22Rv1 (cell line): ENCODE results near the gene RASGRP2.

Experiments used
- ZFX ChIP-seq: fragments of 450-650 bp; IDR thresholded peaks from 2 replicates; pipeline ENCODE4 v1.6.1; 2017; ENCODE audit warnings: antibody characterized with exemption, borderline replicate concordance
- TF ChIP-seq, protein P1 (sequence below): fragments of 450-650 bp; IDR thresholded peaks from 2 replicates; pipeline ENCODE4 v1.5.1; 2017; ENCODE audit warnings: mild to moderate bottlenecking

DNA sequence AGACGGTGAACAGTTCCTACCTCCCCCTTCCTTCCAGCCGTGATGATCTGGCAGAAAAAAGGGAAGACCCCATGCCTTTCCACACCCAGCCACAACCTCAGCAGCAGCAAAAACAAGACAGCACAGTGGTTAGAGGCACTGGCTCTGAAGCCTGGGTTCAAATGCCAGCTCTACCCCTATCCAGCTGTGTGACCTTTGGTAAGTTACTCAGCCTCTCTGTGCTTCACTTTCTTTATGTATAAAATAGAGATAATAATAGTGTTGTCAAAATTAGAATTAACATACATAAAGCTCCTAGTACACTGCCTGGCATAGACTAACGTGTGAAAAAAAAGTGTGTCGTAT, 25.2 kb downstream of the RASGRP2 start:
- TF ChIP-seq, protein P1, sequence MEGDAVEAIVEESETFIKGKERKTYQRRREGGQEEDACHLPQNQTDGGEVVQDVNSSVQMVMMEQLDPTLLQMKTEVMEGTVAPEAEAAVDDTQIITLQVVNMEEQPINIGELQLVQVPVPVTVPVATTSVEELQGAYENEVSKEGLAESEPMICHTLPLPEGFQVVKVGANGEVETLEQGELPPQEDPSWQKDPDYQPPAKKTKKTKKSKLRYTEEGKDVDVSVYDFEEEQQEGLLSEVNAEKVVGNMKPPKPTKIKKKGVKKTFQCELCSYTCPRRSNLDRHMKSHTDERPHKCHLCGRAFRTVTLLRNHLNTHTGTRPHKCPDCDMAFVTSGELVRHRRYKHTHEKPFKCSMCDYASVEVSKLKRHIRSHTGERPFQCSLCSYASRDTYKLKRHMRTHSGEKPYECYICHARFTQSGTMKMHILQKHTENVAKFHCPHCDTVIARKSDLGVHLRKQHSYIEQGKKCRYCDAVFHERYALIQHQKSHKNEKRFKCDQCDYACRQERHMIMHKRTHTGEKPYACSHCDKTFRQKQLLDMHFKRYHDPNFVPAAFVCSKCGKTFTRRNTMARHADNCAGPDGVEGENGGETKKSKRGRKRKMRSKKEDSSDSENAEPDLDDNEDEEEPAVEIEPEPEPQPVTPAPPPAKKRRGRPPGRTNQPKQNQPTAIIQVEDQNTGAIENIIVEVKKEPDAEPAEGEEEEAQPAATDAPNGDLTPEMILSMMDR = no peak
- no peak for TF ChIP-seq ZFX
